Ovary (tissue), 9 donors: Measurements from ENCODE around the gene EMC10. TPM values are rescaled to one million over a fixed set of nuclear protein-coding genes. Genes with fewer than 3 reads are reported as not detected.

Experiments
- DNase-seq, 5 donors: peaks; one replicate each; pipeline ENCODE4 v3.0.0-alpha.2; 2019 to 2020
- H3K27ac ChIP-seq, 2 donors: fragments of 200-600 bp; one replicate each; pipeline versions ENCODE4 v1.5.1 to v1.8.0; 2019 to 2022
- H3K27me3 ChIP-seq: fragments of 200-600 bp; one replicate; pipeline ENCODE4 v1.8.0; 2022
- H3K36me3 ChIP-seq: fragments of 200-600 bp; sonication (generic); one replicate; pipeline ENCODE4 v1.5.1; 2019
- H3K4me1 ChIP-seq: one replicate; pipeline ENCODE4 v1.8.1; 2013; ENCODE audit warnings: mild to moderate bottlenecking, moderate library complexity; ENCODE audit not compliant: insufficient read depth
- H3K4me3 ChIP-seq: fragments of 200-600 bp; sonication (generic); one replicate; pipeline ENCODE4 v1.5.1; 2017
- H3K9me3 ChIP-seq, 2 donors: fragments of 200-600 bp in 1 of 2; sonication (generic) in 1 of 2; one replicate each; pipeline versions ENCODE4 v1.5.1 to v1.8.1; 2013 to 2019; ENCODE audit warnings: mild to moderate bottlenecking in 1 of 2, moderate library complexity in 1 of 2
- CTCF ChIP-seq, 3 donors: fragments of 450-650 bp in 2 of 3; fragments of 200-600 bp in 1 of 3; IDR thresholded peaks; one replicate each; pipeline versions ENCODE4 v1.5.1 to v1.8.0; 2016 to 2022; ENCODE audit warnings: antibody characterized with exemption in 3 of 3, mild to moderate bottlenecking in 1 of 3
- EP300 ChIP-seq: sonication (generic); formaldehyde crosslinking; IDR thresholded peaks from one replicate; pipeline ENCODE4 v1.6.1; 2017; ENCODE audit warnings: antibody characterized with exemption
- POLR2A ChIP-seq: fragments of 450-650 bp; IDR thresholded peaks from one replicate; pipeline ENCODE4 v1.6.1; 2017; ENCODE audit warnings: antibody characterized with exemption, mild to moderate bottlenecking, moderate library complexity
- WGBS, 3 donors: extraction: QIAGEN DNeasy Blood & Tissue Kit in 1 of 3; methylation state at CpG; one replicate each; pipeline versions ENCODE4 v1.1.5 to v1.1.7; 2013 to 2017; 5-methylcytosine and 5-hydroxymethylcytosine counted together
- intact Hi-C, 4 donors: fragments of 100-400 bp; cut with DNase I; formaldehyde crosslinking; loops; one replicate each; pipeline versions ENCODE4 v1.11.0 to v1.15.1; 2022 to 2023
- polyA plus RNA-seq, 2 donors: library from polyadenylated mRNA; stranded (reverse); fragments of 200-250 nt in 1 of 2; fragments of 350-450 nt in 1 of 2; fragmentation: Illumina TruSeq in 1 of 2; extraction: RNeasy Lipid Tissue Mini Kit (QIAGEN cat#74804) in 1 of 2; gene quantifications; one replicate each; pipeline ENCODE4 v1.2.3, GENCODE V29; 2013 to 2014
- total RNA-seq, 7 donors: library from RNA; depleted of rRNA in 2 of 7; stranded (reverse); fragments of >200 nt in 2 of 7; fragmentation: NEBNext Ultra II Directional in 3 of 7; extraction: Animal tissue kit (Norgen Biotek cat#: 25700) in 3 of 7; gene quantifications; one replicate each; pipeline versions ENCODE4 v1.1.0 to v1.2.4, GENCODE V29; 2016 to 2023
- donor health status: DM: no; HTN: no; CAD: no; lungs with moderate emphysema.
- donor health status: DM: no; HTN: no; CAD: no.
- donor health status: Bipolar disorder and iron deficiency.
- donor health status: DM: yes; HTN: yes; CAD: no.
- donor health status: DM: no; HTN: no; CAD: no.
- donor health status: DM: yes; HTN: yes; CAD: no.

EMC10 gene
- total and polyA plus RNA-seq, 9 donors, result 27.6 to 132 (median 96.7) TPM

DNA sequence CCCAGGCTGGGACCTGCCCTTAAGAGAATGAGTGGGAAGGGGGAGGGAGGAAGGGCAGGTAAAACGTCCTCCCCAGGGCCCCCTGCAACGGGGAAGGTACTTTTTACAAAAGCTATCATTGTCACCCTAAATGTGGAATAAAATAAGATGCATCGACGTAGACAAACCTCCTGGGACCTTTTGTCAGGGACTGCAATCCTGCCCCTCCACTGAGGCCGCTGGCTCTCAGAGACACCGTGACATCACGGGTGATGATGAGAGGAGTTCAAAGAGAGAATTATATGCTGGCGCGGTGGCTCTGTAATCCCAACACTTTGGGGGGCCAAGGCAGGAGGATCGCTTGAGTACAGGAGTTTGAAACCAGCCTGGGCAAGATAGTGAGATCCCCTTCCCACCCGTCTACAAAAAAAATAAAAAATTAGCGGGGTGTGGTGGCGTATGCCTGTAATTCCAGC is 45.4 kb upstream of the EMC10 start:
- H3K9me3 ChIP-seq, result no peaks in the 10 kb centered on the region
- H3K4me3 ChIP-seq, result peak overlapping the region; percentile 40
- WGBS, 3 donors, result 35 to 36% (median 36%) methylated on average over 13 of the region's 13 CpGs
- intact Hi-C loops, result no loop called here
- H3K4me1 ChIP-seq, result peaks cover 3% of the 10 kb centered on the region
- no peaks in the 10 kb centered on the region for H3K36me3 ChIP-seq
- H3K27me3 ChIP-seq, result no peaks in the 10 kb centered on the region
- H3K27ac ChIP-seq, result no peak overlapping the region
- DNase-seq, result no peak
- TF ChIP-seq CTCF (IDR thresholded peaks at IDR 0.05) (no peak), POLR2A (no peak), EP300 (no peak)

GRCh38 chr19:50431343-50432220 is 44.7 kb upstream of the EMC10 start:
- TF ChIP-seq CTCF (IDR thresholded peaks at IDR 0.05) (no peak), EP300 (no peak), POLR2A (no peak)
- H3K27me3 ChIP-seq, result no peaks in the 10 kb centered on the region

DNA sequence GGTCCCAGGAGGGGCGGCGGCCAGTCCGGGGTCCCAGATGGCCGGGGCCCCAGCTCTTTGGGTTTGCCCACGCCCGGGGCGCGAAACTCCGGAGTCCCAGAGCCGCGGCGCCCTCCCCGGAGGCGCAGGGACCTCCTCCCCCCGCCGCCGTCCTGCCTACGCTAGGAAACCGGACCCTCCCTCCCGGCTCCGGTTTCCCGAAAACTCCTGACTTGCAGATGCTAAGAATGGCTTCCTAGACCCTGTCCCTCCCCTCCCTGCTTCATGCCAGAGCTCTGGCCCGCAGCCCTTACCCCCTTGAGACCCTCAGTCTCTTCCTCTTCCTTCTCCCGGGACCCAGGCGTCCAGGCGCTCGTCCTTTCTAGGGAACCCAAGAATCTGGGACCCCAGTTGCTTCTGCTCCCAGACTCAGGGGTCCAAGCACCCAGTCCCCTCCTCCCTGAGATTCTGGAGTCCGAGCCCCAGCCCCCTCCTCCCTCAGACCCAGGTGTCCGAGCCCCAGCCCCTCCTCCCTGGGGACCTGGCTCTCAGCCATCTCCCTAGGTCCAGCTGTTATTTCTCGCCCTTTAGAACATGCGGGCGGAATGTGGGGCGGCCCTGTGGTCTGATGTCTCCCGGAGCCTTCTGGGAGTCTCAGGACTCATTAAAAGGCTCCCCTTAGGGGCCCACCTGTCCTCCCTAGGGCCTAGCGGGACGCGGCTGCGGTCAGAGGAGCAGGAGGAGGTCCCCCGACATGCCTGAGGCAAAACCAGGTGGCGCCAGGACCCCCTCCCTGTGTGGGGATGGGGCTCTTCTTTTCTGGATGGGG is 43.9 kb upstream of the EMC10 start, which contains the start of gene MYBPC2:
Gene MYBPC2 (plus strand): TSS at position 672 of the 808 bp plus-strand sequence. CDS start 62 bp downstream, at position 734.
- TF ChIP-seq POLR2A (no peak), EP300 (no peak), CTCF (IDR thresholded peaks at IDR 0.05) (no peak)
- 1 to 2% (median 2%) methylated on average over 33 to 40 of the region's 40 CpGs for WGBS, 3 donors
- no peaks in the 10 kb centered on the region for H3K36me3 ChIP-seq
- H3K4me1 ChIP-seq, result peaks cover 3% of the 10 kb centered on the region
- peak within 1 kb of the TSS; percentile 40 for H3K4me3 ChIP-seq
- DNase-seq, result peak in 2 of 5 donors; percentile 49 to 56
- intact Hi-C loops, result no loop called here
- no peak within 1 kb of the TSS for H3K27ac ChIP-seq
- H3K9me3 ChIP-seq, result no peaks in the 10 kb centered on the region
- H3K27me3 ChIP-seq, result no peaks in the 10 kb centered on the region

More at GRCh38 chr19:50431343-50432220, 44.7 kb upstream of the EMC10 start:
- 1% methylated on average over 44 to 54 of the region's 54 CpGs for WGBS, 3 donors
- Histone ChIP-seq H3K9me3 (no peaks in the 10 kb centered on the region), H3K27ac (no peak overlapping the region), H3K4me3 (peak overlapping the region; percentile 40), H3K36me3 (no peaks in the 10 kb centered on the region), H3K4me1 (peaks cover 3% of the 10 kb centered on the region)
- DNase-seq, result peak; percentile 74 to 90 (median 84)
- intact Hi-C loops, result no loop called here
